CD1c-positive myeloid dendritic cell (primary cell): ENCODE results near the gene CNOT8.

Source experiments
- DNase-seq: peaks from one replicate; pipeline ENCODE4 v3.0.0-alpha.2; 2016; ENCODE audit errors: extremely low spot score

Gene CNOT8

DNA sequence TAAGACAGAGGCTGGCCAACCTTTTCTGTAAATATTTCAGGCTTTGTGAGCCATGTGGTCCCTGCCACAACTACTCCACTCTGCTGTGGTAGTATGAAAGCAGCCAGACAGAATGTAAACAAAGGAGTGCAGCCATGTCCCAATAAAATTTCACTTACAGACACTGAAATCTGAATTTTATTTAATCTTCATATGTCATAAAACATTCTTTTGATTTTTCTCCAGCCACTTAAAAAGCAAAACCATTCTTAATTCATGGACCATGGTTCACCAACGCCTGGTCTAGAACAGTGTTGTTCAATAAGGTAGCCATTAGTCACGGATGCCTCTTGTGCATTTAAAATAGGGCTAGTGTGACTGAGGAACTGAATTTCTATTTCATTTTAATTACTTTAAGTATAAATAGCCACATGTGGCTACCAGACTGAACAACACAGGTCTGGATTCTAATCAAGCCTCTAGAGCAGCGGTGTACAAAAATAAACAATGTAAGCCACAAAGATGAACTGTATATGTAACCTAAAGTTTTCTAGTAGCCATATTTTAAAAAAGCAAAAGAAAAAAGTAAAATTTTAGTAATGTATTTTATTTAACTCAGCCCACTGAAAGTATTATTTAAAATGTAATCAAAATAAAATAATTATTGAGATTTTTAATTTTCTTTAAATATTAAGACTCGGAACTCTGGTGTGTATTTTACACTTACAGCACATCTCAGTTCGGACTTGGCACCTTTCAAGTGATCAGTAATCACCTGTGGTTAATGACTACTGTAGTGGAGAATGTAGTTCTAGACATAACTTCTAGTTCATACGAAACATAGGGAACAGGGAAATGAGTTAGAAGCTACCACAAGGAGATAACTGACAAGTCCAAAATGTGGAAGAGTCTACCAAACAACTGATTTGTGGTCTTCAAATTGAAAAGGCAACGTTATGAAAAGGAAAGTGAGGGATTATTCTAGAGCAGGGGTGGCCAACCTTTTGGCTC, 65.3 kb downstream of the CNOT8 start:
- no peak for DNase-seq
